Right ventricle myocardium inferior (tissue), 1 donor: ENCODE results near the gene AFG1L. TPM values are rescaled to one million over a fixed set of nuclear protein-coding genes. Genes with fewer than 3 reads are reported as not detected.
"Not testable (repeated sequence)": the region's sequence is repeated elsewhere in the genome, so short reads cannot be mapped to it uniquely, and the experiment has no call there.

Source experiments
- ATAC-seq: fragments of 200-7000 bp; cut with Tn5 transposase; one replicate; pipeline ENCODE4 v1.9.1; 2020; ENCODE audit warnings: mild to moderate bottlenecking, moderate library complexity
- DNase-seq: peaks from one replicate; pipeline ENCODE4 v3.0.0; 2021; ENCODE audit errors: missing footprints
- intact Hi-C: fragments of 100-400 bp; cut with DNase I; formaldehyde crosslinking; loops from one replicate; pipeline ENCODE4 v1.11.0; 2022
- long read RNA-seq: library from polyadenylated mRNA; unstranded; transcript quantifications from one replicate; pipeline ENCODE4 v2.0.0, GENCODE V29; 2021
- total RNA-seq: library from RNA; stranded (reverse); fragmentation: NEBNext Ultra II Directional; extraction: Animal tissue kit (Norgen Biotek cat#: 25700); gene quantifications from one replicate; pipeline ENCODE4 v1.2.1, GENCODE V29; 2021
- donor health status: DM: no; HTN: yes; CAD: no; lungs with severe emphysema.

Gene AFG1L
- total RNA-seq = 15.7 TPM
- long read RNA-seq, full-length matches to known transcripts = 1 of 2 reads
- long read RNA-seq, partial matches to known transcripts = 0 of 2 reads
- long read RNA-seq, other reads (novel, unspliced or antisense) = 1 of 2 reads

DNA sequence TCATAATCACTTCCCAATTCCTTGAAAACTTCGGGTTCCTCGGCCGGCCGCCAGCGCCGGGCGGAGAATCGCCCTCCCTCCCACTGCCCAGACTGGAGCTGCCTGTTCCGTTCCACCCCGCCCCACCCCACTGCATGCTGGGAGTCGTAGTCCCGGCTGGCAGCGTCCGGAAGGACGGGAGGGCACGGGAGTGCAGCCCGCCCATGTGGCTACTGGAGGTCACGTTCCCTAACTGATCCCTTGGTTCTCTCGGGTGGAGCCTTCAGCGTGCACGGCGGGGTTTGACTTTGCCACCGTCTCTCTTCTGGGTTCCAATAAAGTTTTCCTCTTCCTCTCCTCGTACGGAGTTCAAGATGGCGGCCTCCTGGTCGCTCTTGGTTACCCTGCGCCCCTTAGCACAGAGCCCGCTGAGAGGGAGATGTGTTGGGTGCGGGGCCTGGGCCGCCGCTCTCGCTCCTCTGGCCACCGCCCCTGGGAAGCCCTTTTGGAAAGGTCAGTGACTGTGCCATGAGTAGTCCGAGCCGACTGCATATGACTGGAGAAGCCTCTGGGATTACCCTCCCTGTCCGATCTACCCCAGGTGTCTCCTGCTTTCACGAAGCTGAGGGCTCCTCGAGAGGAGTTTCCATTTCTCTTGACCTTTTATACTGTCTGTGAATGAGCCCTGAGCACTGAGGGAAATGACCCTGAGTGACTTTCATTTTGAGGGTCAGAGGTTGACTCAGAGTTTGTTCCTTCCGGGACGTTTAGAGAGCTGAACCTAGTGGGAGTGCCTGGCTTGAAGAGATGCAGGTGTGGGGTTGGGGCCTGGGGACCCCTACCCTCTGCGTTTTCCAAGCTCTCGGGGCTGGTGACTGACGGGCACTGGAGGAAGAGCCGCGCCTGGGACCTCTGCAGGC, at the start of gene AFG1L:
Gene AFG1L, plus strand, starts transcription at position 328 of the 899 bp plus-strand sequence. Its CDS starts 26 bp downstream, at position 354.
- ATAC-seq = peak; percentile 100
- intact Hi-C loops = loop anchor here (1.0 kb wide), 1 partner anchor 34 kb away; the partner anchor contains the start of gene SNX3

DNA sequence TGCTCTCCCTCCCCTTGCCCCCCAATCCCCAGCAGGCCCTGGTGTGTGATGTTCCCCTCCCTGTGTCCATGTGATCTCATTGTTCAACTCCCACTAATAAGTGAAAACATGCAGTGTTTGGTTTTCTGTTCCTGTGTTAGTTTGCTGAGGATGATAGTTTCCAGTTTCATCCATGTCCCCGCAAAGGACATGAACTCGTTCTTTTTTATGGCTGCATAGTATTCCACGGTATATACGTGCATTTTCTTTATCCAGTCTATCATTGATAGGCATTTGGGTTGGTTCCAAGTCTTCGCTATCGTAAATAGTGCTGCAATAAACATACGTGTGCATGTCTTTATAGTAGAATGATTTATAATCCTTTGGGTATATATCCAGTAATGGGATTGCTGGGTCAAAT, 49.8 kb upstream of the AFG1L start:
- ATAC-seq, DNase-seq, intact Hi-C loops: not testable (repeated sequence)

More for the DNA sequence above, at the start of gene AFG1L:
- DNase-seq = peak; percentile 97

DNA sequence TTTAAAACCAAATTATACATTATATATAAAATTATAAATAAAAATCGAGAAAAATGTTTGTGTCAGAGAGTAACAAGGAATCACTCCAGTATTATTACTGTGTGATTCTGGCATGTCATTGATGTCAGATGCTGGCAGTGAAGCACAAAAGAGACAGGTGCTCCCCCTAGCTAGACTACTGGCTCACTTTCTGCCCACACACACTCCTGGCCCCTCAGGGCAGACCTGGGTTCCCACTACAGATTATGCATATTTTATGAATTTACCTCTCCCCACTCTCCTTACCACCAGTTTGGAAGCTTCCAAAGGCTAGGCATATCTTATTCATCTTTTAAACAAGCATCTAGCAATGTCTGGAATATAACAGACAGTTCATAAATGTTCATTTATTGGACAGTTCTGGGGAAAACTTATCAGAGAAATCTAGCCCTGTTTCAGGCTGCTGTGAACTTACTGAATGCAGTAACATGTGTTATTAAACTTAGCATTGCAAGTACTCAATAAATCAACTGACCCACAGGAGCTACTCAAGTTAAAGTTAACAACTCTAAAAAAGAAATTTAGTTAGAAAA, 46.8 kb upstream of the AFG1L start:
- intact Hi-C loops = no loop called here
- DNase-seq (no peak), ATAC-seq (no peak)

DNA sequence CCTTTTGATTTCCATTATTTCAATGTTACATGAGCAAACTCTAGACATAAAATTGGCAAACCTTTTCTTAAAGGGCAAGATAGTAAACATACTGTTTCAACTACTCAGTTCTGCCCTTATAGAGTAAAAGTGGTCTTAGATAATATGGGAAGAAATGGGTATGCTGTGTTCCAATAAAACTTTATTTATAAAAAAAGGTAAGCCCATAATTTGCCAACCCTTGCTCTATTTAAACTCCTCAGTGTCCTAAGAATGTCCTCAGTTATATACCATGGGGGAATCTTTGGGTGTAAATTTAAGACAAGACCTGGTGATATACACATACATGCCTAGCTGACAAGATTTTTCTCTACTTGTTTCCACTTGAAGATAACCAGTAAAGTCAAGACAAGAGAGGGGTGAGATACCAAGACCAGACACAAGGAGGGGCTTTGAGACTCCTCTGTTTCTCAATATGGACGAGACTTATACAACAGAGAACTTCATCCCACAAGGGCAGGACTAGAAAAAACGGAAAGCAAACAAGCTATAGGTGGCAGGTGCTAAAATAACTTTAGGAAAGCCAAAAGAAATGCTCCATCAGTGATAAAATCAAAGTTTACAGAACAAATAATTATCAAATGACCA, 44.5 kb upstream of the AFG1L start:
- intact Hi-C loops = no loop called here
- ATAC-seq (no peak), DNase-seq (no peak)

DNA sequence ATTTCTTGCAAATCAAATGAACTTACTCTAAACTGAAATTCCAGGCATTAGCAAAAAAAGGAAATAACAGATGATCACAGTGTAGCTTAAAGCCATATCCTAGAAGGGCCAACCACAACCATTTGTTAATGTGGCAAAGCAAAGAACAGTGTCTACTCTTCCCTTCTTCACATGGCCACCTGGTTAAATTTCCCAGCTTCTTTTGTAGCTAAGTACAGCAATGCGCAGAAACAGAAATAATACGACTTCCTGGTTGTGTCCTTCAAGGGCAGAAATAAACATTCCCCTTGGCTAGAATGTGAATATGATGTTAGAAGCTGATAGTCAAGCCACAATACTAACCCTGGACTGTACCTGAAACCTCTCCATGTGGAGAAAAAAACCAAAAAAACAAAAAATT, 43.6 kb upstream of the AFG1L start:
- no peak for DNase-seq
- intact Hi-C loops = no loop called here
- no peak for ATAC-seq

DNA sequence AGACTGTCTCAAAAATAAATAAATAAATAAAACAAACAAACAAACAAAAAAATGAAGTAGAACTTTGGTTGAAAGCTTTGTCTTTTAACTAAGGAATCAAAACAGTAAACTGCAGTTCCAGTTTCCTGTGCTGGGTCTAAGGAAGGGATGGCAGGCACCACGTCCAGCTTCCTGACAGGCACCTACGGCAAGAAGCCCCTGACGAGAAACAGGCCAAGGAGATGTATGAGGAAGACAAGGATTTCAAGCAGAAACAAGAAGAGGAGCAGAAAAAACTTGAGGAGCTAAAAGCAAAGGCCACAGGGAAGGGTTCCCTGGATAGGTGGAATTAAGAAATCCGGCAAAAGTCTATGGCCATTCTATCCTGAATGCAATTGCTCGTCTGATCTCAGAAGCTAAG, 42.8 kb upstream of the AFG1L start:
- intact Hi-C loops = no loop called here
- ATAC-seq = no peak
- no peak for DNase-seq

DNA sequence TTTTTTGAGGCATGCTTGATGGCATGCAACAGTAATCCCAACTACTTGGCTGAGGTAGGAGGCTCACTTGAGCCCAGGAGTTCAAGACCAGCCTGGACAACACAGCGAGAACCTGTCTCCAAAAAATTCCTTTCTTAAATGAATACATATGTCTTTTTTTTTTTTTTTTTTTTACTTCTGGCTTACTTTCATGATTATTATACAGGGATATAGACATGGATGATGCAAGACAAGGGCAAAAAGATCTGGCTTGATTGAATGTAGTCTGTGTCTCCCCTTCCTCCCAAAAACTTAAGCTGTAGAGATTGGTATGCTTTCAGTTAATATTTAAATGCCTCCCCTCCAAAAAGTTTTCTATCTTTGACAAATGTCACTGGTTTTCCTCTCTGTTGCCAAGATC, 41.6 kb upstream of the AFG1L start:
- DNase-seq = no peak
- intact Hi-C loops = no loop called here

DNA sequence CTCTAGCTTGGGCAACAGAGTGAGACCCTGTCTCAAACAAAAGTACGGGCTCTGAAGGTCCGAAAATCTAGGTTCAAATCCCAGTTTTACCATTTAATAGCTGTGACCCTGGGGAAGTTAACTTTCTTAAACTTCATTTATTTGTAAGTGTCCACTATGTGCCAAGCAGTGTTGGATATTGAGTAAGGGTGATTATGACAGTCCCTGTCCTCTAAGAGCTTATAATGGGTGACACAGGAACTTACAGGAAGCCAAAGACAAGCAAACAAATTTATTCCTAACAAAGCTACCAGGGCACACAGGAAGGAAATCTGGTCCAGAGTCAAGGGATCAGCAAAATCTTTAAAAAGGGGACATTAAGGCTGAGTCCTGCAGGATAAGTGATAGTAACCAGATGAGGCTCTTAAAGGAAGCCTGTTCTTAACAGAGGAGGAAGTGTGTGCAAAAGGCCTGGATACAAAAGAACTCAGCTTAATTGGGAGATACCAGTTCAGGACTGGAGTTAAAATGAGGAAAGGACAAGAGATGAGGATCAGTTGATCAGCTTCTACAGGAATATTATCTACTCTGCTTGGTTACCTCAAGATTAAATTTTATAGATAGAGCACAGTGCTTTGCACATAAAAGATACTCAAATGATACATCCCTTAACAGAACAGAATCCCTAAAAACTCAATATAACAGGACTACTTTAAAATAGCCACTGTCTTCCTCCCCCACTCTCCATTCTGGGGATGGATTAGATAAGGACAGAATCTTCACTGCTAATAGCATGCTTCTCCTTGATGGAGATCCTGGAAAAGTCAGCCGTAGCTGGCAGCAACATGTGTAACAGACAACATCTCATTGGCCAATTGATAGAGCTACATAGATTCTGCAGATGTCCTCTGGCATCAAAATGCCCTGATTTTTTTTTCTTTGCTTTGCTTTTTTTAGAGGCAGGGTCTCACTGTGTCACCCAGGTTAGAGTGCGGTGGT, 40.1 kb upstream of the AFG1L start:
- DNase-seq = no peak
- intact Hi-C loops = no loop called here
- peak; percentile 38 for ATAC-seq

More for the DNA sequence above, 41.6 kb upstream of the AFG1L start:
- ATAC-seq = no peak

DNA sequence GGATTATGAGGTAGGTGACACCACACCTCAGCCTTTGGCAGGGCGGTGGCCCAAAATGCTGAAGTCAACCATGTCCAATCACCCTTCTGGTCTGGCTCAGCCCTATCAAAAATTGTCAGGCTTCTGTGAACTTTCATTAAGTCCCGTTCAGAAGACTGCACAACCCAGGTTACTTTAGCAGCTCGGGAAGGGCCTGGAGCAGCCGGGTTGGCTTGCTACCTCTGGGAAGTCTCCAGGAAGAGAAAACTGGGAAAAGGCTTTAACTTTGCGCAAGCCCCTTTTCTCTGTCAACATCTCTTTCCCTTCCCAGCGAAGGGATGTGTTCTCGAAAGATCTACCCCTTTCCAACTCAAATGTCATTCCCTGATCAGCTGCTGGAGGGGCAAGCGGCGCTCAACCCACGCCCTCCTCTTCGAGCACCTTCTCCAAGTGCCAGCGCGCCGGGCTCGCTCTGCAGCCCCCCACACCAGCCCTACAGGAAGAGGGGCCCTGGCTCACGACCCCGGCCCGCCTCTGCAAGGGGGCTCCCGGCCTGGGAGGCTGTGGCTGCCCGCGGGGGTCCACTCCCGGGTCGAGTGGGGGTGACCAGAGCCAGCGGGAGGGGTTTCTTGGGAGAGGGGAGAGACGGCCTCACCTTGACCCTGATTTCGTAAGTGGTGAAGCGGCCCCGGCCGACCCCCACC, 34.6 kb upstream of the AFG1L start:
- peak; percentile 21 for ATAC-seq
- intact Hi-C loops = no loop called here
- no peak for DNase-seq

DNA sequence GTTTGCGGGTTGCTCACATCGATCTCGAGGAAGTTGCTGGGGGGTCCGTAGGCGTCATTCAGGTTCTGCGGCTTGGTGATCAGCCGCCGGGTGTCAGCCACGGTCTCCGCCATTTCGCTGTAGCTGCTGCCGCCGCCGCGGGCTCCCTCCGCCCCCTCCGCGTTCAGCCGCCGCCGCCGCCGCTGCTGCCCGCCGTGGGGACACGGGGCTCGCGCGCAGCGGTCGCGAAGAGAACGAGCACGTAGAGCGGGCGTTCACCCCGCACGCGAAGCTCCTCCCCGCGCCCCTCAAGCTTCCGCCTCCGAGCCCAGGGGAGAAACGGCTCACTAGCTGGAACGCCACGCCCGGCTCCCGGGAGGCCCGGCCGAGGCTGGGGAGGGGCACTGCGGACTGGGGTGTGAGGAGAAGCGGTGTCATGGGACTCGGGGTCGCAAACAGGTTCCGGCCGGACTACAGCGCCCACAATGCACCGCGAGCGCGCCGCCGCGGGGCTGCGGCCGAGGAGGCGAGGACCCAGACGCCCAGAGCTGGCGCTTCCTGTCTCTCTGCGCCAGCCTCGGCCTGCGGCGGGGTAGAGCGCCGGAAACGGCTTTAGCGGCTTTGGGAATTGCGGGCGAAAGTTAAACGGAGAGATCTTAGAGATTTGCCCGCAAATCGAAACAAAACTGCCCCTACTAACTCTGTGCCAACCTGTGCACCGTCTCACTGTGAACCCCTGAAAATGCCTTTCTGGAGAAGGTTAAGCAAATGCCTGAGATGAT, 33.9 kb upstream of the AFG1L start, which contains the start of gene SNX3:
Gene SNX3, minus strand, starts transcription at position 232 of the 761 bp plus-strand sequence. Its CDS starts 119 bp downstream, at position 113.
- DNase-seq = peak; percentile 96

DNA sequence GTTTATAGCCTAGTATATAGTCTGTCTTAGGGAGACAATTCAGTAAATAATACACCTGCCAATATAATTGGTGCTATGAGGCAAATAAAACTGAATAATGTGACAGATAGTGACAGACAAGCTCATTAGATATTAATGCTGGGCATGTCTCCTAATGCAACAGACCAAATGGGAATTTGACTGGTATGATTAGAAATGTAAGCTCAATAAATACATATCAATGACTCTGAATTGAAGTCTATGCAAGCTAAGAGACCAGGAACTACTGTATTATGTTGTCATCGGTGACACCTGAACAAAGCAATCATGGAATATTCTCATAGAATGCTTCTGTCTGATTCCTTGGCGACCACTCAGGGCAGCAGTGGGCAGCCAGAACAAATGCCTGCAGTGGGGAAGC, 31.5 kb upstream of the AFG1L start:
- ATAC-seq (no peak), DNase-seq (no peak)
- intact Hi-C loops = no loop called here

More for the DNA sequence above, 33.9 kb upstream of the AFG1L start, which contains the start of gene SNX3:
- ATAC-seq = peak; percentile 98
- intact Hi-C loops = loop anchor here (1.0 kb wide), 1 partner anchor 33 kb away; no protein-coding TSS in a partner anchor

DNA sequence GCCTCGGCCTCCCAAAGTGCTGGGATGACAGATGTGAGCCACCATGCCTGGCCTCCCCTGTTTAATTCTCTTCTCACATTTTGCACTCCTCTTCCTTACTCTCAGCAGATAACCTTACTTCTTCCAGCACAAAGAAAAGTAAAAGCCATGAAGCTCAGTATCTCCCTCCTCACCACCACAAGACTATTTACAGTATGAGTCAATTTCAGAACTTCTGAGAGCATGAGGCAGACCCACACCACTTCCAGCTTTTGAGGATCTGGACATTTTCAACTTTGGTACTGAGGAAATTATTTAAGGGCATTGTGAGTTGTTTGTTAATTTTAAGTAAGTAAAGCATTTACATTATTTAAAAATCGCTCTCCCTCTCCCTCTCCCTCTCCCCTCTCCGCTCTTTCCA, 26.0 kb upstream of the AFG1L start:
- intact Hi-C loops = no loop called here
- no peak for ATAC-seq
- DNase-seq = no peak

DNA sequence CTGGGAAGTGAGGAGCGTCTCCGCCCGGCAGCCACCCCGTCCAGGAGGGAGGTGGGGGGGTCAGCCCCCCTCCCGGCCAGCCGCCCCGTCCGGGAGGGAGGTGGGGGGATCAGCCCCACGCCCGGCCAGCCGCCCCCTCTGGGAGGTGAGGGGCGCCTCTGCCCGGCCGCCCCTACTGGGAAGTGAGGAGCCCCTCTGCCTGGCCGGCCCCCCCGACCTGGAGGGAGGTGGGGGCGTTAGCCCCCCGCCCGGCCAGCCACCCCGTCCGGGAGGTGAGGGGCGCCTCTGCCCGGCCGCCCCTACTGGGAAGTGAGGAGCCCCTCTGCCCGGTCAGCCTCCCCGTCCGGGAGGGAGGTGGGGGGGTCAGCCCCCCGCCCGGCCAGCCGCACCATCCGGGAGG, 24.9 kb upstream of the AFG1L start:
- intact Hi-C loops, DNase-seq, ATAC-seq: not testable (repeated sequence)

DNA sequence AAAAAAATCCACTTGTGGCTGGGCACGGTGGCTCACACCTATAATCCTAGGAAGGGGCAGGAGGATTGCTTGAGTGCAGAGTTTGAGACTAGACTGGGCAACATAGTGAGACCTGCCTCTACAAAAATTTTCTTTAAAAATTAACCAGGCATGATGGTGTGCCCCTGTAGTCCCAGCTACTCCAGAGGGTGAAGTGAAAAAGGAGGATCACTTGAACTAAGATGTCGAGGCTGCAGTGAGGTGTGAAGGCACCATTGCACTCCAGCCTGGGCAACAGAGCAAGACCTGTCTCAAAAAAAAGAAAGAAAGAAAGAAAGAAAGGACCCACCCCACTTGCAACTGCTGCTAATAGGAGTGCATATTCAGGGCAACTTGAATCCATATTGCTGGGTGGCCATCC, 20.3 kb upstream of the AFG1L start:
- intact Hi-C loops = no loop called here
- no peak for ATAC-seq
- no peak for DNase-seq

DNA sequence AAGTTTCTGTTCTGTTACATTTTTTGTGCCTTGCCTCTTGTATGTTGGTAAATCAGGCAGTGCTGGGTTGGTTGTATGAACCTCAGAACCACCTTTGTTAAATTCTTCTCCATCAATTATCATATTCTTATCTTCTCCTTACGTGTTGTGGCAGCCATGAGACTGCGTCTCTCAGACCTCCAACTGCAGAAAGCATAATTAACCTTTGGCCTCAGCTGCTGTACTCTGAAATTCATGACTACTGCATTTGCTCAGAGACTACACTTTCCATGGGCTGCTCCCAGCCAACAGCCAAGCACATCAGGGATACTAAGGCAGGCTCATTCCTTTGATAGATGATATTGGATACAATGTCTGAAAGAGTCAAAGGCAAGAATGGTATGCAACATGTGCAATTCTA, 18.9 kb upstream of the AFG1L start:
- no peak for DNase-seq
- ATAC-seq = no peak
- intact Hi-C loops = no loop called here

DNA sequence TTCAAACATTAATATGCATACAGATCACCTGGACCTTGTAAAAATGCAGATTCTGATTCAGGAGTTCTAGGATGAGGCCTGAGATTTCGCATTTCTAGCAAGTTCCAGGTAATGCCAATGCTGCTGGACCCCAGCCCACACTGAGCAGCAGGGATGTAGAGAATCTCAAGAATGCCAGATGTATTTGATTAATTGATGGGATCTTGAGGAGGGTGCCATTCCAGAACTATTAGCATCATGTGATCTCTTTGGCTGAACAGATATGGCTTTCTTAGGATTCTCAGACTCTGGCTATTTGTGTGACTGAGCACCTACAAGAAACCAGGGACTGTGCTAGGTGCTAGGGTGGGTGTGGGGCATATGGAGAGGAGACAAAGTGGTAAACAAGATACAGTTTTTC, 17.6 kb upstream of the AFG1L start:
- no peak for ATAC-seq
- intact Hi-C loops = no loop called here

DNA sequence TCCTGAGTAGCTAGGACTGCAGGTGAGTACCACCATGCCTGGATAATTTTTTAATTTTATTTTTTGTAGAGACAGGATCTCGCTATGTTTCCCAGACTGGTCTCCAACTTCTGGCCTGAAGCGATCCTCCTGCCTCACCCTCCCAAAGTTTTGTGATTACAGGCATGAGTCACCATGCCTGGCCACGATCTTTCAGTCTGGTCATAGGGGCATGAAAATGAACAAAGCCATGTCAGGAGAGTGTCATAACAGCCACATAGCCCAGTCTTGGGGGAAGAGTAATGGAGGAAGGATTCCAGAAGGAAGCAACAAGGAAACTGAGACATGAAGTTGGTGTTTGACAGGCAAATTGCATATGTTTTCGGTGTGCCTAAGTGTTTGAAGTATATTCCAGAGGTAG, 17.0 kb upstream of the AFG1L start:
- intact Hi-C loops = no loop called here
- ATAC-seq (no peak), DNase-seq (no peak)

More for the DNA sequence above, 17.6 kb upstream of the AFG1L start:
- no peak for DNase-seq
